H9 (cell line): ENCODE measurements around the gene FGD5. TPM values are rescaled to one million over a fixed set of nuclear protein-coding genes. Genes with fewer than 3 reads are reported as not detected.

Experiments
- DNase-seq: peaks from one replicate; pipeline ENCODE4 v3.0.0-alpha.2; 2017
- H2AFZ ChIP-seq: one replicate; pipeline ENCODE4 v1.6.1; 2013; ENCODE audit warnings: mild to moderate bottlenecking, low read length, control low read depth, moderate library complexity
- H2AK5ac ChIP-seq: 2 replicates; pipeline ENCODE4 v1.6.1; 2013; ENCODE audit warnings: low read length, control low read depth, mixed read lengths; ENCODE audit not compliant: insufficient read length
- H2BK120ac ChIP-seq: one replicate; pipeline ENCODE4 v1.6.1; 2013; ENCODE audit warnings: low read depth, mild to moderate bottlenecking, low read length, control low read depth, inconsistent platforms; ENCODE audit not compliant: poor library complexity, severe bottlenecking
- H2BK12ac ChIP-seq: 2 replicates; pipeline ENCODE4 v1.6.1; 2013; ENCODE audit warnings: low read length, control low read depth, mixed read lengths, low read depth; ENCODE audit not compliant: insufficient read length
- H2BK15ac ChIP-seq: 2 replicates; pipeline ENCODE4 v1.6.1; 2013; ENCODE audit warnings: low read depth, low read length, control low read depth
- H2BK20ac ChIP-seq: one replicate; pipeline ENCODE4 v1.6.1; 2013; ENCODE audit warnings: low read depth, mild to moderate bottlenecking, low read length, control low read depth, inconsistent platforms; ENCODE audit not compliant: poor library complexity, severe bottlenecking
- H2BK5ac ChIP-seq: 2 replicates; pipeline ENCODE4 v1.6.1; 2013; ENCODE audit warnings: low read length, control low read depth, mixed read lengths; ENCODE audit not compliant: insufficient read length
- H3K14ac ChIP-seq: 2 replicates; pipeline ENCODE4 v1.6.1; 2013; ENCODE audit warnings: low read length, control low read depth; ENCODE audit not compliant: insufficient read depth
- H3K18ac ChIP-seq: 2 replicates; pipeline ENCODE4 v1.6.1; 2013; ENCODE audit warnings: low read depth, mild to moderate bottlenecking, mixed read lengths, low read length, control low read depth; ENCODE audit not compliant: insufficient read length
- H3K23ac ChIP-seq: 2 replicates; pipeline ENCODE4 v1.6.1; 2013; ENCODE audit warnings: low read length, control low read depth, mixed read lengths, low read depth; ENCODE audit not compliant: insufficient read length
- H3K23me2 ChIP-seq: 2 replicates; pipeline ENCODE4 v1.6.1; 2013; ENCODE audit warnings: low read depth, mild to moderate bottlenecking, mixed read lengths, low read length, control low read depth; ENCODE audit not compliant: insufficient read length, poor library complexity, severe bottlenecking
- H3K27ac ChIP-seq: 2 replicates; pipeline ENCODE4 v1.5.1; 2013; ENCODE audit warnings: low read length, control low read depth, mixed read lengths, low read depth; ENCODE audit not compliant: insufficient read length
- H3K27me3 ChIP-seq: 2 replicates; pipeline ENCODE4 v1.6.1; 2013; ENCODE audit warnings: low read length, control low read depth, inconsistent platforms; ENCODE audit not compliant: insufficient read depth
- H3K4ac ChIP-seq: 2 replicates; pipeline ENCODE4 v1.6.1; 2013; ENCODE audit warnings: low read depth, mild to moderate bottlenecking, control low read depth, inconsistent platforms, low read length, moderate library complexity
- H3K4me1 ChIP-seq: 2 replicates; pipeline ENCODE4 v1.6.1; 2013; ENCODE audit warnings: low read length, control low read depth, inconsistent platforms; ENCODE audit not compliant: insufficient read depth
- H3K4me2 ChIP-seq: 2 replicates; pipeline ENCODE4 v1.6.1; 2013; ENCODE audit warnings: low read length, control low read depth, mixed read lengths; ENCODE audit not compliant: insufficient read length, insufficient read depth
- H3K56ac ChIP-seq: 2 replicates; pipeline ENCODE4 v1.6.1; 2013; ENCODE audit warnings: low read depth, mild to moderate bottlenecking, mixed read lengths, low read length, control low read depth; ENCODE audit not compliant: insufficient read length
- H3K79me1 ChIP-seq: 2 replicates; pipeline ENCODE4 v1.6.1; 2013; ENCODE audit warnings: low read depth, mild to moderate bottlenecking, moderate library complexity, low read length, control low read depth, inconsistent platforms; ENCODE audit not compliant: insufficient read depth, poor library complexity, severe bottlenecking
- H3K79me2 ChIP-seq: 2 replicates; pipeline ENCODE4 v1.6.1; 2013; ENCODE audit warnings: low read length, control low read depth, inconsistent platforms; ENCODE audit not compliant: insufficient read depth
- H3K9ac ChIP-seq: 2 replicates; pipeline ENCODE4 v1.6.1; 2013; ENCODE audit warnings: low read length, control low read depth, mixed read lengths; ENCODE audit not compliant: insufficient read length; ENCODE audit errors: extremely low read depth
- H3K9me3 ChIP-seq: one replicate; pipeline ENCODE4 v1.6.1; 2013; ENCODE audit warnings: low read depth, low read length, inconsistent platforms; ENCODE audit not compliant: control insufficient read depth
- H3T11ph ChIP-seq: one replicate; pipeline ENCODE4 v1.6.1; 2013; ENCODE audit warnings: mild to moderate bottlenecking, low read length, control low read depth, inconsistent platforms
- H4K20me1 ChIP-seq: one replicate; pipeline ENCODE4 v1.6.1; 2013; ENCODE audit not compliant: control insufficient read depth, insufficient read length, insufficient read depth
- H4K5ac ChIP-seq: 2 replicates; pipeline ENCODE4 v1.6.1; 2013; ENCODE audit warnings: low read depth, mild to moderate bottlenecking, mixed read lengths, low read length, control low read depth; ENCODE audit not compliant: insufficient read length
- H4K8ac ChIP-seq: replicated peaks from 2 replicates; pipeline ENCODE4 v1.6.1; 2013; ENCODE audit warnings: low read length, control low read depth, mixed read lengths, low read depth; ENCODE audit not compliant: insufficient read length
- H4K91ac ChIP-seq: 2 replicates; pipeline ENCODE4 v1.6.1; 2013; ENCODE audit warnings: low read depth, mild to moderate bottlenecking, moderate library complexity, mixed read lengths, low read length, control low read depth; ENCODE audit not compliant: insufficient read length
- H3K27ac Mint-ChIP-seq, 3 experiments: 2 replicates in 2 of 3; 3 replicates in 1 of 3; pipeline ENCODE4 v1.8.0; 2020 to 2021; ENCODE audit warnings: mixed read lengths in 3 of 3, mild to moderate bottlenecking in 1 of 3, moderate library complexity in 1 of 3
- H3K27me3 Mint-ChIP-seq: 2 replicates; pipeline ENCODE4 v1.8.0; 2021; ENCODE audit warnings: low read depth, mild to moderate bottlenecking, moderate library complexity, mixed read lengths
- H3K36me3 Mint-ChIP-seq, 3 experiments: 2 replicates in 2 of 3; 3 replicates in 1 of 3; pipeline ENCODE4 v1.8.0; 2020 to 2021; ENCODE audit warnings: low read depth in 3 of 3, mixed read lengths in 3 of 3; ENCODE audit not compliant: insufficient read depth in 1 of 3
- H3K4me1 Mint-ChIP-seq, 2 experiments: 2 replicates each; pipeline ENCODE4 v1.8.0; 2020; ENCODE audit warnings: mixed read lengths in 2 of 2
- H3K4me3 Mint-ChIP-seq, 2 experiments: 2 replicates in 1 of 2; 3 replicates in 1 of 2; pipeline ENCODE4 v1.8.0; 2020 to 2021; ENCODE audit warnings: mild to moderate bottlenecking in 2 of 2, mixed read lengths in 2 of 2, moderate library complexity in 1 of 2
- H3K9me3 Mint-ChIP-seq, 2 experiments: 2 replicates in 1 of 2; 3 replicates in 1 of 2; pipeline ENCODE4 v1.8.0; 2020; ENCODE audit warnings: mild to moderate bottlenecking in 2 of 2, mixed read lengths in 2 of 2, moderate library complexity in 1 of 2
- CTCF ChIP-seq: fragments of 200-600 bp; sonication (generic); conservative IDR thresholded peaks from 3 replicates; pipeline ENCODE4 v1.8.0; 2021; ENCODE audit warnings: antibody characterized with exemption, mild to moderate bottlenecking
- WGBS: extraction: QIAGEN DNeasy Blood & Tissue Kit; methylation state at CpG from one replicate; pipeline ENCODE4 v1.1.7; 2013; ENCODE audit warnings: missing lambda C conversion rate, low lambda C conversion rate, mixed read lengths; ENCODE audit not compliant: insufficient read length; ENCODE audit errors: extremely low coverage; 5-methylcytosine and 5-hydroxymethylcytosine counted together
- total RNA-seq: library from RNA; stranded (reverse); gene quantifications from 2 replicates; pipeline ENCODE4 v1.2.1, GENCODE V29; 2021

Gene FGD5
- total RNA-seq, 1 experiment from 2014 or later = 7.8 TPM

- Histone ChIP-seq H3K23ac (no peak overlapping the region), H2BK5ac (no peak overlapping the region), H4K20me1 (no peaks in the 10 kb centered on the region), H3K9ac (no peak overlapping the region), H3K27me3 (no peaks in the 10 kb centered on the region), H3K4ac (no peak overlapping the region), H3K27ac (no peak overlapping the region), H2BK15ac (no peak overlapping the region), H2AK5ac (no peak overlapping the region), H3K4me1 (peaks cover 10% of the 10 kb centered on the region; the same call in 1 of the 2 replicates), H4K8ac (no peak overlapping the region), H3T11ph (no peak overlapping the region), H2BK12ac (no peak overlapping the region), H3K9me3 (no peaks in the 10 kb centered on the region), H3K23me2 (no peaks in the 10 kb centered on the region), H3K4me2 (no peak overlapping the region), H2BK20ac (no peak overlapping the region), H4K5ac (no peak overlapping the region), H2AFZ (no peak overlapping the region), H2BK120ac (no peak overlapping the region), H3K79me2 (no peaks in the 10 kb centered on the region), H3K56ac (no peak overlapping the region), H3K14ac (no peak overlapping the region), H3K18ac (no peak overlapping the region), H3K79me1 (no peaks in the 10 kb centered on the region), H4K91ac (no peak overlapping the region)
- no CpG with 5 or more reads among the region's 7 CpGs for WGBS
- Mint-ChIP-seq H3K36me3 (0 out of 7 replicates have a peak, but pooled peaks cover 0 to 4% (median 0%) of the 10 kb centered on the region in 3 experiments), H3K27me3 (peaks cover 2% of the 10 kb centered on the region), H3K4me3 (no peak overlapping the region), H3K4me1 (peaks cover 30 to 43% of the 10 kb centered on the region in 2 experiments), H3K9me3 (peaks cover 0 to 5% of the 10 kb centered on the region in 2 experiments; a peak in 1 of 5 replicates), H3K27ac (peak overlapping the region in 2 of 3 experiments; percentile 7 to 15; a peak in 1 of 7 replicates)
- DNase-seq = no peak
- TF ChIP-seq CTCF = no peak
These were observed 42.3 kb downstream of the FGD5 start for GRCh38 chr3:14861031-14861430.
